HEK293T (cell line): Measurements from ENCODE around the gene CCR8.
"Not testable (repeated sequence)": the region's sequence is repeated elsewhere in the genome, so short reads cannot be mapped to it uniquely, and the experiment has no call there.

Experiments used
- CTCF ChIA-PET: fragments of 350-600 bp; formaldehyde crosslinking; extraction: SDS; loops from one replicate; lab custom pipeline; 2021; ENCODE audit warnings: antibody characterized with exemption, inconsistent platforms; lab: Yijun Ruan, JAX
- POLR2A ChIA-PET: fragments of 350-600 bp; formaldehyde crosslinking; extraction: SDS; loops from one replicate; lab custom pipeline; 2020; ENCODE audit warnings: antibody characterized with exemption, inconsistent platforms; lab: Yijun Ruan, JAX
- DNase-seq: peaks from one replicate; pipeline ENCODE4 v3.0.0; 2012; ENCODE audit warnings: mixed read lengths; ENCODE audit errors: extremely low spot score
- ARNT ChIP-seq: fragments of 450-650 bp; IDR thresholded peaks from 2 replicates; pipeline ENCODE4 v1.6.1; 2017; ENCODE audit warnings: mild to moderate bottlenecking
- BHLHE40 ChIP-seq: fragments of 450-650 bp; IDR thresholded peaks from 2 replicates; pipeline ENCODE4 v1.6.1; 2016; ENCODE audit warnings: mild to moderate bottlenecking, moderate library complexity, borderline replicate concordance
- CTBP1 ChIP-seq: fragments of 450-650 bp; IDR thresholded peaks from 2 replicates; pipeline ENCODE4 v1.6.1; 2016; ENCODE audit warnings: borderline replicate concordance
- ELF4 ChIP-seq: fragments of 450-650 bp; IDR thresholded peaks from 2 replicates; pipeline ENCODE4 v1.6.1; 2017; ENCODE audit warnings: antibody characterized with exemption
- FOXA1 ChIP-seq: fragments of 450-650 bp; IDR thresholded peaks from 2 replicates; pipeline ENCODE4 v1.6.1; 2016; ENCODE audit warnings: mild to moderate bottlenecking
- FOXK2 ChIP-seq: fragments of 450-650 bp; IDR thresholded peaks from 2 replicates; pipeline ENCODE4 v1.6.1; 2016; ENCODE audit warnings: mild to moderate bottlenecking
- FOXM1 ChIP-seq: fragments of 450-650 bp; IDR thresholded peaks from 2 replicates; pipeline ENCODE4 v1.6.1; 2017; ENCODE audit warnings: mild to moderate bottlenecking, borderline replicate concordance
- HDGF ChIP-seq: fragments of 450-650 bp; IDR thresholded peaks from 2 replicates; pipeline ENCODE4 v1.6.1; 2017; ENCODE audit warnings: antibody characterized with exemption, borderline replicate concordance
- L3MBTL2 ChIP-seq: fragments of 450-650 bp; conservative IDR thresholded peaks from 2 replicates; pipeline ENCODE4 v1.6.1; 2016; ENCODE audit warnings: mild to moderate bottlenecking
- LEF1 ChIP-seq: fragments of 450-650 bp; IDR thresholded peaks from 2 replicates; pipeline ENCODE4 v1.6.1; 2017; ENCODE audit warnings: mild to moderate bottlenecking, borderline replicate concordance
- NFRKB ChIP-seq: fragments of 450-650 bp; IDR thresholded peaks from 2 replicates; pipeline ENCODE4 v1.6.1; 2016; ENCODE audit warnings: mild to moderate bottlenecking, moderate library complexity
- SP1 ChIP-seq: fragments of 450-650 bp; IDR thresholded peaks from 2 replicates; pipeline ENCODE4 v1.6.1; 2017
- SUZ12 ChIP-seq: fragments of 450-650 bp; IDR thresholded peaks from 2 replicates; pipeline ENCODE4 v1.6.1; 2016; ENCODE audit warnings: mild to moderate bottlenecking
- TARDBP ChIP-seq: fragments of 450-650 bp; IDR thresholded peaks from 2 replicates; pipeline ENCODE4 v1.6.1; 2016
- ZNF384 ChIP-seq: fragments of 450-650 bp; IDR thresholded peaks from 2 replicates; pipeline ENCODE4 v1.6.1; 2016
- TF ChIP-seq, protein P1 (sequence below): fragments of 450-650 bp; IDR thresholded peaks from 2 replicates; pipeline ENCODE4 v1.6.1; 2016

The CCR8 gene

DNA sequence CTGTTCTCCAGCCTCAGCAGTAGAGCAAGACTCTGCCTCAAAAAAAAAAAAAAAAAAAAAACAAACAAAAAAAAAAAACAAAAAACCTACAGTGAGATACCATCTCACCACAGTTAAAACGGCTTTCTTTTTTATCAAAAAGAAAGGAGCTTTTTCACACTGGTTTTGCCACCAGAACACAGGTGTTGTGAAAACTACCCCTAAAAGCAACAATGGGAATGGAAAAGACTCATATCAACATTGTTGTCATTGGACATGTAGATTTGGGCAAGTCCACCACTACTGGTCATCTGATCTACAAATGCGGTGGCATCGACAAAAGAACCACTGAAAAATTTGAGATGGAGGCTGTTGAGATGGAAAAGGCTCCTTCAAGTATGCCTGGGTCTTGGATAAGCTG lies 28.8 kb downstream of the CCR8 start:
- no peak for DNase-seq
- CTCF ChIA-PET, result no interaction called here
- POLR2A ChIA-PET, result interaction anchor here (0.7 kb wide), 1 partner anchor 309 kb away, joined by 3 read pairs; no protein-coding TSS in a partner anchor
- no peak for TF ChIP-seq NFRKB
- TF ChIP-seq ARNT, result no peak
- TF ChIP-seq ELF4, result no peak
- no peak for TF ChIP-seq CTBP1
- no peak for TF ChIP-seq BHLHE40
- TF ChIP-seq, protein P1, sequence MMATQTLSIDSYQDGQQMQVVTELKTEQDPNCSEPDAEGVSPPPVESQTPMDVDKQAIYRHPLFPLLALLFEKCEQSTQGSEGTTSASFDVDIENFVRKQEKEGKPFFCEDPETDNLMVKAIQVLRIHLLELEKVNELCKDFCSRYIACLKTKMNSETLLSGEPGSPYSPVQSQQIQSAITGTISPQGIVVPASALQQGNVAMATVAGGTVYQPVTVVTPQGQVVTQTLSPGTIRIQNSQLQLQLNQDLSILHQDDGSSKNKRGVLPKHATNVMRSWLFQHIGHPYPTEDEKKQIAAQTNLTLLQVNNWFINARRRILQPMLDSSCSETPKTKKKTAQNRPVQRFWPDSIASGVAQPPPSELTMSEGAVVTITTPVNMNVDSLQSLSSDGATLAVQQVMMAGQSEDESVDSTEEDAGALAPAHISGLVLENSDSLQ, result no peak
- TF ChIP-seq ZNF384, result no peak

DNA sequence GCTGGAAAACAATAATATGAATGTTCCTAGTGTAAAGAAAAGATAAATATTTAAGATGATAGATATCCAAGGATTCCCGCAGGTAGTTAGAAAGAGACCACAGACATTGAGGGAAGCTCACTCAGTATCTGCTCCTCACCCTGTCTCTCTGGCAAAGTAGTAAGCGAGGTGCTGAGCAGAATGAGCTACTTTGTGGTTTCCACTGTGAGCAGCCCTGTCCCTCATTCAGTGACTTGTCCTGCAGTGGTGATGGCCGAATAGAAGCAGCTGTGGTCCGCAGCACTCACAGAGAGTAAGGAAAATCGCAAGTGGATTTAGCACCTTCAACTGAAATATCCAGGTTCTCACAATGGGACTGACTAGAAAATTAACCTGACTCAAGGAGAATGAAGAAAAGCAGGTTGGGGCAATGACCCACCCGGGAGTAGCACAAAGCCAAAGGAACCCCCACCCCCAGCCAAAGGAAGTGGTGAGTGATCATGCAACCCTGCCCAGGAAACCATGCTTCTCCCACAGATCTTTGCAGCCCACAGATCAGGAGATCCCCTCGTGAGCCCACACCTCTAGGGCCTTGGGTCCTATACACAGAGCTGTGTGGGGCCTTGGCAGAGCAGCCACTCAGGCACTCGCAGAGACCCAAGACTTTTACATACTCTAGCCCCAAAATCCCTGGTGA lies 31.9 kb downstream of the CCR8 start:
- TF ChIP-seq NFRKB, result no peak
- no peak for TF ChIP-seq FOXM1
- TF ChIP-seq ZNF384, result no peak
- no peak for TF ChIP-seq TARDBP
- TF ChIP-seq, protein P1, result no peak
- TF ChIP-seq BHLHE40, result no peak
- TF ChIP-seq HDGF, result no peak
- no peak for TF ChIP-seq LEF1
- no peak for TF ChIP-seq FOXK2
- TF ChIP-seq L3MBTL2, result no peak
- no peak for TF ChIP-seq CTBP1
- TF ChIP-seq FOXA1, result no peak
- TF ChIP-seq ELF4, result no peak
- no peak for TF ChIP-seq SUZ12
- no peak for TF ChIP-seq SP1
- no peak for TF ChIP-seq ARNT
- DNase-seq, result no peak
- ChIA-PET POLR2A (no interaction called here), CTCF (interaction anchor here (0.7 kb wide), 1 partner anchor 40 kb away, joined by 3 read pairs; no protein-coding TSS in a partner anchor)

DNA sequence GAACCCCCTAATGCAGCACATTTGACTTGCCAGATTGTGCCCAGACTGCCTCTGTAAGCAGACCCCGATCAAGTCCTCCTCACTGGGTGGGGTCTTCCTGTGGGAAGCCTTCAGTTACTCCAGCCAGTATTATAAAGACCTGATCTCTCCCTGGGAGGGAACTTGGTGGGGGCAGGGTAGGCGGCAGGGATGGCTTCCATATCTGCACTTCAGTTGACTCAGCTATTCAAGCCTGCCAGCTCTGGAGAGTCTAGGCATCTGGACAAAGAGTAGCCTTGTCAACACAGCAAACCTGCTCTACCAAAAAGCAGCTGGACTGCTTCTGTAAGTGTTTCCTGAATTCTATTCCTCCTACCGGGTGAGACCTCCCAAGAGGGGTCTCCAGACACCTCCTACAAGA lies 32.7 kb downstream of the CCR8 start:
- ChIA-PET CTCF (interaction anchor here (0.8 kb wide), 1 partner anchor 16 kb away, joined by 3 read pairs; no protein-coding TSS in a partner anchor), POLR2A (no interaction called here)
- DNase-seq, result no peak
- TF ChIP-seq HDGF (no peak), CTBP1 (no peak), ELF4 (no peak), TARDBP (no peak), FOXA1 (no peak), SUZ12 (no peak), SP1 (no peak), FOXK2 (no peak), FOXM1 (no peak), NFRKB (no peak), L3MBTL2 (no peak), ARNT (no peak)
- TF ChIP-seq, protein P1, result no peak

DNA sequence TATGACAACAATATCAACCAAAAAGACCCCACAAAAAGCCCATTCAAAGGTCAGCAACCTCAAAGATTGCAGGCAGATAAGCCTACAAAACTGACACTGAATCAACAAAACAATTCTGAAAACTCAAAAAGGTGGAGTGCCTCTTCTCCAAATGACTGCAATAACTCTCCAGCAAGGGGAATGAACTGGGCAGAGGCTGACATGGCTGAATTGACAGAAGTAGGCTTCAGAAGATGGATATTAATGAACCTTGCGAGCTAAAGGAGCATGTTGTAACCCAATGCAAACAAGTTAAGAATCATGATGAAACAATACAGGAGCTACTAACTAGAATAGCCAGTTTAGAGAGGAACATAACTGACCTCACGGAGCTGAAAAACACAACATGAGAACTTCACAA lies 33.3 kb downstream of the CCR8 start:
- POLR2A ChIA-PET, result no interaction called here
- CTCF ChIA-PET, result no interaction called here
- DNase-seq, result no peak
- TF ChIP-seq SP1 (no peak), HDGF (no peak), NFRKB (no peak), ARNT (no peak), BHLHE40 (no peak), ZNF384 (no peak), SUZ12 (no peak), FOXA1 (no peak), FOXM1 (no peak), L3MBTL2 (no peak), FOXK2 (no peak), LEF1 (no peak), ELF4 (no peak), TARDBP (no peak), CTBP1 (no peak)
- TF ChIP-seq, protein P1, result no peak

DNA sequence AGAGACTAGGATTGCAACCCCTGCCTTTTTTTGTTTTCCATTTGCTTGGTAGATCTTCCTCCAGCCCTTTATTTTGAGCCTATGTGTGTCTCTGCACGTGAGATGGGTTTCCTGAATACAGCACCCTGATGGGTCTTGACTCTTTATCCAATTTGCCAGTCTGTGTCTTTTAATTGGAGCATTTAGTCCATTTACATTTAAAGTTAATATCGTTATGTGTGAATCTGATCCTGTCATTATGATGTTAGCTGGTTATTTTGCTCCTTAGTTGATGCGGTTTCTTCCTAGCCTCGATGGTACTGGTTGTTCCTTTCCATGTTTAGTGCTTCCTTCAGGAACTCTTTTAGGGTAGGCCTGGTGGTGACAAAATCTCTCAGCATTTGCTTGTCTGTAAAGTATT lies 40.9 kb downstream of the CCR8 start:
- CTCF ChIA-PET, DNase-seq, POLR2A ChIA-PET: not testable (repeated sequence)

DNA sequence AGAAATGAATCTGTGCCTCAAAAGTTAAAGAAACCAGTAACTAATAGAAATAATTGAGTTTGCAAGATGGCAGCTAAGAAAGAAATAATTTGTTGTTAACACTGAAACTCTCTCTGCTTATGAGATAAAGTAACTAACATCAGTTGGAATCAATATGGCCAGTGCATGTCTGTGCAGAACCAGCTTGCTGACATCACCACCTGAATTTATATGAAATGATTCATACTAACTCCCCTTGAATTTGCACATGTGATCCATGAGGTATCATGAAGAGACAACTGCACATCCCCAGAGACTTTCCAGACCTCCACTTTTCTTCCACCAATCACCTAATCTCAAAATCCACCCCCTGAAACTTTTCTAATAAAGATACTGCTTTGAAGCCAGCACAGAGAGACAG lies 43.3 kb downstream of the CCR8 start:
- ChIA-PET CTCF (interaction anchor here (0.6 kb wide), 1 partner anchor 634 kb away, joined by 3 read pairs; no protein-coding TSS in a partner anchor), POLR2A (no interaction called here)
- no peak for TF ChIP-seq ELF4
- no peak for TF ChIP-seq ZNF384
- no peak for TF ChIP-seq CTBP1
- no peak for TF ChIP-seq BHLHE40
- no peak for TF ChIP-seq SUZ12
- no peak for TF ChIP-seq NFRKB
- TF ChIP-seq, protein P1, result no peak
- no peak for TF ChIP-seq FOXM1
- no peak for TF ChIP-seq TARDBP
- TF ChIP-seq FOXK2, result no peak
- TF ChIP-seq HDGF, result no peak
- no peak for TF ChIP-seq L3MBTL2
- no peak for TF ChIP-seq FOXA1

More for the DNA sequence above, 43.3 kb downstream of the CCR8 start:
- DNase-seq, result no peak
